GM11168 (cell line): Measurements from ENCODE around the gene IL13RA2.

Experiments
- in situ Hi-C: fragments of 300-500 bp; cut with MboI; formaldehyde crosslinking; loops from one replicate; pipeline ENCODE4 v1.12.0; 2022; ENCODE audit warnings: low sequenced_read_pairs; ENCODE audit not compliant: unreplicated experiment

The IL13RA2 gene

DNA sequence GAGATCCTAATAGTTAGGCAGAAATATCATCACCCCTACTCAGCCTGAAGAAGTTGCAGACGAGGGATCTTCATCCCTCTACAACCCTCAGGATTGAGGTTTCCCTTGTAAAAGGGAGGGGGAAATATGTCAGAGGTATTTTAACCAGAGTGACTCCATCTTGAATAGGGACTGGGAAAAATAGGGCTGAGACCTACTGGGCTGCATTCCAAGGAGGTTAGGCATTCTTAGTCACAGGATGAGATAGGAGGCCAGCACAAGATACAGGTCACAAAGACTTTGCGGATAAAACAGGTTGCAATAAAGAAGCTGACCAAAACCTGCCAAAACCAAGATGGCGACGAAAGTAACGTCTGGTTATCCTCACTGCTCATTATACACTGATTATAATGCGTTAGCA lies 17.5 kb downstream of the IL13RA2 start:
- in situ Hi-C loops: no loop called here

GRCh38 chrX:114997779-114998178 lies 19.6 kb downstream of the IL13RA2 start:
- in situ Hi-C loops: no loop called here

DNA sequence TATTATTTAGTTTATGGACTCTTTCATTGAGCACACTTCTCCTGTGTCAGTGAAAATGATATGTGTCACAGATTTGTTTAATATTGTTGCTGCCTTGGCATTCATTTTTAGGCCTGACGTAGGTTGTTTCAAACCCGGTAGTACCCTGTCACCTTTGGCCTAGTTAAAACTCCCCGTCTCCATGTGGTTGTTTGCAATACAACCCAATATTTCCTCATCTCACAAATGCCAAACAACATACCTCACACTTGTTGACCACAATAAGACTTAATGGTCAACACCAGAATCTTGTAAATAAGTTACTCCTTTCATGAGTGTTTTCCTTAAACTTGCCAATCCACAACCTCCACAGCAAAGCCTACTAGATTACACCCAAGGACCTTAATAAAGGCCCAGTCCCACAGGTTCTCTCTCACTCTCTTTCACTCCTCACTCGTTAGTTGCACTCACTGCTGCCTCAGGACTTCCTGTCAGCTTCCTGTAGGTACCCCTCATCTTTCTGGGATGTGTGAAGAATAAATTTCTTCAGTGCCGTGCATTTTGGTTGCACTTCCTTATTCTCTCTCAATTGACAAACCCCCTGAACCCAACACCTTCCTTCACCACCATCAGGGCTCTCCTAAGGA lies 31.3 kb downstream of the IL13RA2 start:
- in situ Hi-C loops: no loop called here

DNA sequence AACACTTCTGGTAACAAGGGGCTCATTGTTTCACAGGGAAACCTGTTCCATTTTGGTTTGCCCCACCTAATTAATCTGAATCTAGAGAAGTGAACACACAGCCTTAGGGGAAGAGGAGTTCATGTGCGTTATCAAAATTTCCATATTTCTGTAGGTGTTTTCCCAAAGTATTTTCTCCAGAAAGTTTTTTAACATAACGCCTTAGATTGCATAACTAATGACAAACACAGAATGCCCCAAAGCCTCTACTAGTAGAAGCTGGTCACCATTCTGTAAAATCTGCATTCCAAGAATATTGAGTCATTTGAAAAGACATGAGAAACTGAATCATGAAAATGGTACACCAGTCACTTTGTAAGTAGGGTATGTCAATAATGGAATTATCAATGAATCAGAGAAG lies 41.1 kb downstream of the IL13RA2 start:
- in situ Hi-C loops: no loop called here

GRCh38 chrX:114973013-114973412 lies 44.4 kb downstream of the IL13RA2 start:
- in situ Hi-C loops: no loop called here

DNA sequence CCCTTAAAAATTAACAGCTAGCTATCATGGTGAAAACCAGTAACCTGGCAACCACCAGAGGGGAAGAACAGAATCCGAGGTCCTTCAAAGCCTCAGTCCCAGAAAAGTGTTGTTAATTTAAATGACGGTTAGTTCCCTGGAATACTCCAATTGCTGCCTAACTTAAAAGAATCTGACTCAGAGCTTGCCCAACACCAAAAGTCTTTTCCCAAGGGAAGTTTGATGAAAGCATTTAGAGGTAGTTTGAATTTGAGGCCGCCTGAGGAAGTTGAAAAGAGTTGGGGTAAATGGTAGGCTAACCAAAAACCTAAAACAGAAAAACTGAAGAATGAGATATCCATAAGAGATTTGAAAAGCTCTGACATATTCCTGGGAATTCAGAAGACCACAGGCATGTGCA lies 46.6 kb downstream of the IL13RA2 start:
- in situ Hi-C loops: no loop called here

- in situ Hi-C loops: no loop called here
These were observed 53.0 kb downstream of the IL13RA2 start for GRCh38 chrX:114964374-114964773.

DNA sequence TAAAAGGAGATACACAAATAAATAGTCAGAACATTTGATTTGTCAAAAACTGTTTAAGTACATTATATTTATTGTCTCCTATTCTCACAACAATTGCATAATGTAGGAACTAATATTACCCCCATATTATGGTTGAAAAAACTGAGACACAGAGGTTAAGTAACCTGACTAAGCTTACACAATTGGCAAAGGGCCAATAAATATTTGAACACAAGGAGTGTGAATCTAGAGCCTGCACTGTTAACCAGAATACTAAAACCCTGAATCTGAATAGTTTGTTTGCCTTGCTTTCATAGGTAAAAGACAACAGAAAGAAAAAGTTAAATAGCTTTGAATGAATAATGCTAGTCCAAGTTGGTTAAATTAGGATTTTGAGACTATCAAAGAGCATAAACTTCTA lies 55.2 kb downstream of the IL13RA2 start:
- in situ Hi-C loops: no loop called here

DNA sequence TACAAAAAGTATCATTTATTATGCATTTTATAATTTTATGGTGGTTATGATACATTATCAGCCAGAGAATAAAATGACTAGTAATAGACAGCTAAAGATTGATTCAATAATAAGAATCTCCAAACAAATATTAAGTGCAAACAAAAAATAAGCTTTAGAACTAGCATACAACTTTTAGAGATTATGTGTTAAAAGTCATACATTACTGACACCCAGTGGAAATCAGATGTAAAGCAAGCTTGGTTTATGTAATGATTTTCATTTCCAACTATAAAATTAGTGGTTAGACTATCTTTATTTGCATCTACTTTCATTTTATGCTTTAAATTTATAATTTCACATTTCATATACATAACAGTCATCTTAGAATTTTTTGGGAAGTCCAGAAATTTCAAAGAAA lies 57.7 kb downstream of the IL13RA2 start:
- in situ Hi-C loops: no loop called here
